Upper lobe of left lung (tissue), 4 donors: ENCODE results near the gene ADGB.

Experiments
- EP300 ChIP-seq, 4 donors: sonication (generic); formaldehyde crosslinking; IDR thresholded peaks; one replicate each; pipeline ENCODE4 v1.5.1; 2017; ENCODE audit warnings: antibody characterized with exemption in 4 of 4, control low read depth in 2 of 4
- POLR2AphosphoS5 ChIP-seq, 2 donors: sonication (generic); formaldehyde crosslinking; IDR thresholded peaks; one replicate each; pipeline ENCODE4 v1.5.1; 2017; ENCODE audit warnings: antibody characterized with exemption in 2 of 2
- TF ChIP-seq, protein P1 (sequence below), 6 experiments: fragments of 450-650 bp in 4 of 6; fragments of 200-600 bp in 2 of 6; sonication (generic) in 2 of 6; IDR thresholded peaks; one replicate each; pipeline ENCODE4 v1.5.1; 2016 to 2019; ENCODE audit warnings: antibody characterized with exemption in 6 of 6

DNA sequence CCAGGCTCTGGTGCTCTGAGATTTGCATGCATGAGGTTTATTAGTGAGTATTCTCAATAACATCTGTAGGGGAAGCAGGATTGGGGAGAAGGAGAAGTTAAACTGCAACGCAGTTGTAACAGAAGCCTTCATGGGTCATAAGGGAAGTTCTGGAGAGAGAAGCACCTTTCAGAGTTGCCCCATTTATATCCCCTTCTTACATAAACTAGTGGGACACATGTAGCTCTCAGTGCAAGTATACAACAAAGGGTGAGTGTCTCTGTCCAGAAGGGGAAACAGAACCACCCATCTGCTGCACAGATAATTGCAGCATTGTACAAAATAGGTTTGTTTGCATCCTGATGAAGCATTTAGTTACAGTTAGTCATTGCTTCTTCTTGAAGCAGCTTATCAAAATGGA is 4.3 kb upstream of the ADGB start:
- TF ChIP-seq, protein P1, sequence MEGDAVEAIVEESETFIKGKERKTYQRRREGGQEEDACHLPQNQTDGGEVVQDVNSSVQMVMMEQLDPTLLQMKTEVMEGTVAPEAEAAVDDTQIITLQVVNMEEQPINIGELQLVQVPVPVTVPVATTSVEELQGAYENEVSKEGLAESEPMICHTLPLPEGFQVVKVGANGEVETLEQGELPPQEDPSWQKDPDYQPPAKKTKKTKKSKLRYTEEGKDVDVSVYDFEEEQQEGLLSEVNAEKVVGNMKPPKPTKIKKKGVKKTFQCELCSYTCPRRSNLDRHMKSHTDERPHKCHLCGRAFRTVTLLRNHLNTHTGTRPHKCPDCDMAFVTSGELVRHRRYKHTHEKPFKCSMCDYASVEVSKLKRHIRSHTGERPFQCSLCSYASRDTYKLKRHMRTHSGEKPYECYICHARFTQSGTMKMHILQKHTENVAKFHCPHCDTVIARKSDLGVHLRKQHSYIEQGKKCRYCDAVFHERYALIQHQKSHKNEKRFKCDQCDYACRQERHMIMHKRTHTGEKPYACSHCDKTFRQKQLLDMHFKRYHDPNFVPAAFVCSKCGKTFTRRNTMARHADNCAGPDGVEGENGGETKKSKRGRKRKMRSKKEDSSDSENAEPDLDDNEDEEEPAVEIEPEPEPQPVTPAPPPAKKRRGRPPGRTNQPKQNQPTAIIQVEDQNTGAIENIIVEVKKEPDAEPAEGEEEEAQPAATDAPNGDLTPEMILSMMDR (IDR thresholded peaks at IDR 0.05), result no peak
- TF ChIP-seq POLR2AphosphoS5 (IDR thresholded peaks at IDR 0.05), result no peak
- TF ChIP-seq EP300 (IDR thresholded peaks at IDR 0.05), result no peak
